ENCODE measurements around the gene SUGCT.

GRCh38 chr7:40263752-40264390, 129.1 kb downstream of the SUGCT start:
- no peak for TF ChIP-seq POLR2AphosphoS5 (IDR thresholded peaks at IDR 0.05; ENCODE audit: low read depth, low read length)
- TF ChIP-seq PAX5 (IDR thresholded peaks at IDR 0.05; ENCODE audit: insufficient read depth, low read length, severe bottlenecking) = no peak
- no peak for TF ChIP-seq TAF1 (IDR thresholded peaks at IDR 0.05; ENCODE audit: low read depth, low read length)
- TF ChIP-seq POLR2A (IDR thresholded peaks at IDR 0.05; ENCODE audit: low read depth, low read length) = no peak
